Gastroesophageal sphincter (tissue), 3 donors: Measurements from ENCODE around the gene NLRP1.

Experiments used
- CTCF ChIP-seq, 4 experiments: fragments of 200-600 bp in 2 of 4; fragments of 450-650 bp in 2 of 4; sonication (generic) in 1 of 4; IDR thresholded peaks; one replicate each; pipeline ENCODE4 v1.5.1; 2017 to 2019; ENCODE audit warnings: antibody characterized with exemption in 4 of 4, mild to moderate bottlenecking in 2 of 4, moderate library complexity in 2 of 4
- POLR2A ChIP-seq, 2 donors: fragments of 450-650 bp; IDR thresholded peaks; one replicate each; pipeline ENCODE4 v1.6.1; 2017; ENCODE audit warnings: antibody characterized with exemption in 2 of 2, mild to moderate bottlenecking in 2 of 2, moderate library complexity in 1 of 2

GRCh38 chr17:5522476-5522875 is 61.8 kb downstream of the NLRP1 start:
- TF ChIP-seq POLR2A (IDR thresholded peaks at IDR 0.05) (no peak), CTCF (IDR thresholded peaks at IDR 0.05) (no peak)
